Hematopoietic multipotent progenitor cell treated with erythropoietin and hydrocortisone succinate and interleukin-3 and kit ligand, for 6 days (in vitro differentiated cells): ENCODE results near the gene RAB28.

Source experiments
- DNase-seq: peaks from one replicate; pipeline ENCODE4 v3.0.0-alpha.2; 2015

The RAB28 gene

GRCh38 chr4:13484122-13484748 is at the start of gene RAB28:
TSS of gene RAB28 (minus strand) at chr4:13484340.
- DNase-seq = peak; percentile 96

- DNase-seq = no peak
These were observed 47.5 kb upstream of the RAB28 start for GRCh38 chr4:13531625-13531998.

- DNase-seq = no peak
These were observed 46.9 kb upstream of the RAB28 start for GRCh38 chr4:13530823-13531624.

- no peak for DNase-seq
These were observed 45.2 kb upstream of the RAB28 start for GRCh38 chr4:13529128-13529919.

GRCh38 chr4:13528821-13529127 is 44.6 kb upstream of the RAB28 start:
- DNase-seq = no peak

- DNase-seq = no peak
These were observed 44.1 kb upstream of the RAB28 start for GRCh38 chr4:13527981-13528820.

GRCh38 chr4:13527192-13527980 is 43.2 kb upstream of the RAB28 start:
- no peak for DNase-seq

- no peak for DNase-seq
These were observed 42.5 kb upstream of the RAB28 start for GRCh38 chr4:13526658-13527057.

GRCh38 chr4:13525606-13526281 is 41.6 kb upstream of the RAB28 start:
- DNase-seq = no peak

- no peak for DNase-seq
These were observed 40.5 kb upstream of the RAB28 start for GRCh38 chr4:13524504-13525243.

GRCh38 chr4:13523591-13524503 is 39.7 kb upstream of the RAB28 start:
- DNase-seq = no peak

- DNase-seq = no peak
These were observed 39.0 kb upstream of the RAB28 start for GRCh38 chr4:13523105-13523477.

- no peak for DNase-seq
These were observed 38.4 kb upstream of the RAB28 start for GRCh38 chr4:13522282-13523104.

- no peak for DNase-seq
These were observed 36.9 kb upstream of the RAB28 start for GRCh38 chr4:13521047-13521446.

- DNase-seq = no peak
These were observed 32.2 kb upstream of the RAB28 start for GRCh38 chr4:13516315-13516860.

GRCh38 chr4:13515268-13515667 is 31.1 kb upstream of the RAB28 start:
- no peak for DNase-seq

GRCh38 chr4:13514722-13515121 is 30.6 kb upstream of the RAB28 start:
- no peak for DNase-seq

GRCh38 chr4:13511101-13511500 is 27.0 kb upstream of the RAB28 start:
- DNase-seq = no peak

GRCh38 chr4:13509442-13509841 is 25.3 kb upstream of the RAB28 start:
- no peak for DNase-seq
